CD4-positive, alpha-beta memory T cell (primary cell): ENCODE results near the gene MED27. TPM values are rescaled to one million over a fixed set of nuclear protein-coding genes. Genes with fewer than 3 reads are reported as not detected.

ENCODE experiments used
- CTCF ChIA-PET: fragments of 350-600 bp; sonication (Branson Sonifier 250); formaldehyde crosslinking; loops from one replicate; lab custom pipeline; 2021; ENCODE audit warnings: inconsistent platforms; ENCODE audit not compliant: partially characterized antibody; lab: Charles Lee
- POLR2A ChIA-PET: fragments of 350-600 bp; sonication (Branson Sonifier 250); formaldehyde crosslinking; loops from one replicate; lab custom pipeline; 2021; ENCODE audit not compliant: partially characterized antibody; lab: Charles Lee
- DNase-seq, 5 donors: peaks; one replicate each; pipeline versions ENCODE4 v3.0.0 to v3.0.0-alpha.2; 2020 to 2022; ENCODE audit warnings: mixed read lengths in 1 of 5
- H3K27ac ChIP-seq: one replicate; pipeline ENCODE4 v1.7.0; 2013; ENCODE audit warnings: low read depth, low read length
- H3K27me3 ChIP-seq: 2 replicates; pipeline ENCODE4 v1.7.0; 2013; ENCODE audit warnings: mild to moderate bottlenecking, low read length, moderate library complexity; ENCODE audit not compliant: insufficient read depth
- H3K36me3 ChIP-seq: 2 replicates; pipeline ENCODE4 v1.7.0; 2013; ENCODE audit warnings: mild to moderate bottlenecking, low read length, moderate library complexity; ENCODE audit not compliant: insufficient read depth
- H3K4me1 ChIP-seq: 2 replicates; pipeline ENCODE4 v1.7.0; 2013; ENCODE audit warnings: mild to moderate bottlenecking, low read length, moderate library complexity; ENCODE audit not compliant: insufficient read depth
- H3K4me3 ChIP-seq, 2 donors: one replicate each; pipeline ENCODE4 v1.7.0; 2013; ENCODE audit warnings: low read length in 2 of 2, mild to moderate bottlenecking in 1 of 2
- H3K9me3 ChIP-seq, 2 donors: one replicate each; pipeline ENCODE4 v1.7.0; 2013; ENCODE audit warnings: low read length in 2 of 2, control low read depth in 1 of 2; ENCODE audit not compliant: control insufficient read depth in 1 of 2
- H3K27ac Mint-ChIP-seq, 7 donors: one replicate each; pipeline ENCODE4 v1.8.0; 2020 to 2021; ENCODE audit warnings: mixed read lengths in 7 of 7, mild to moderate bottlenecking in 6 of 7, inconsistent platforms in 3 of 7, moderate library complexity in 3 of 7
- H3K27me3 Mint-ChIP-seq, 2 donors: one replicate each; pipeline ENCODE4 v1.8.0; 2020 to 2021; ENCODE audit warnings: mixed read lengths in 2 of 2
- H3K36me3 Mint-ChIP-seq, 2 donors: one replicate each; pipeline ENCODE4 v1.8.0; 2020 to 2021; ENCODE audit warnings: mixed read lengths in 2 of 2, inconsistent platforms in 1 of 2, mild to moderate bottlenecking in 1 of 2
- H3K4me1 Mint-ChIP-seq, 4 donors: one replicate each; pipeline ENCODE4 v1.8.0; 2020 to 2021; ENCODE audit warnings: mixed read lengths in 4 of 4, mild to moderate bottlenecking in 1 of 4
- H3K4me3 Mint-ChIP-seq, 8 donors: one replicate each; pipeline ENCODE4 v1.8.0; 2020 to 2021; ENCODE audit warnings: mixed read lengths in 8 of 8, mild to moderate bottlenecking in 7 of 8, moderate library complexity in 6 of 8, inconsistent platforms in 3 of 8
- H3K9me3 Mint-ChIP-seq, 8 donors: one replicate each; pipeline ENCODE4 v1.8.0; 2020 to 2021; ENCODE audit warnings: mixed read lengths in 8 of 8, mild to moderate bottlenecking in 5 of 8, inconsistent platforms in 3 of 8, moderate library complexity in 1 of 8
- intact Hi-C: fragments of 100-400 bp; cut with micrococcal nuclease; formaldehyde crosslinking; loops from one replicate; pipeline ENCODE4 v1.15.1; 2023
- polyA plus RNA-seq, 2 donors: library from polyadenylated mRNA; unstranded; fragments of 300-500 nt; fragmentation: Illumina TruSeq; gene quantifications; one replicate each; pipeline ENCODE4 v1.2.3, GENCODE V29; 2021
- total RNA-seq, 2 experiments: library from RNA; stranded (reverse); gene quantifications; one replicate each; pipeline ENCODE4 v1.2.3, GENCODE V29; 2021

Gene MED27
- total and polyA plus RNA-seq, 4 experiments from 2014 or later = 15.6 to 57.7 (median 29.3) TPM

DNA sequence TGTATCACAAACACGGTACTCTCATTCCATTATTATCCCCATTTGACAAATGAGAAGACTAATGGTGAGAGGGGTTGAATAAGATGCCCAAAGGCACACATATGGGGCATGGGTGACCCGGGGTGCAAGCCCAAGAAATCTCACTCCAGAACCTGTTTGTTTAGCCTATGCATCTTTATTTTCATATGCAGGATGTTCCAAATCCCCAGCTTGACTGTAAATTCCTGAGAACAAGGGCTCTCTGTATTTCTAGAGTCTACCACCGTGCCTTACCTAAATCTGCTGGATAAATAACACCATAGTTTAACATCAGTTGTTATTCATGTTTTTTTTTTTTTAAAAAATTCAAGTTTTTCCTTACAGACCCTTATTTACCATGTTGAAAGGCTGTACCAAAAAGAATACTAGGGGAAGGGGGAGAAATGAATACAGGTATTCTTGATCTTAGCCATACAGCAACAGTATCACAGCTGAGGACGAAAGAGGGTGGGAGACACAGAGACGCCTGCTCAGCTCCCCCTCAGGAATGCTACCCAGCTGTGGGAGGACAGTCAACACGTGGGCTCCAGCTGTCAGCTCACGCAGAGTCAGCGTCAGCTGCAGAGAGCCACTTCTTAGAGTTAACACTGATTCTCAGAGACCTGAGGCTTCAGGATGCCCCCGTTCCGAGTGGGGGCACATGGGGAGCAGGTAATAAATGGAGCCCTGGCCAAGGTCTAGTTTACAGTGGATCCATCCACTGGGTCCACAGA lies 86.6 kb downstream of the MED27 start:
- intact Hi-C loops = no loop called here
- Mint-ChIP-seq H3K4me1 (no peaks in the 10 kb centered on the region), H3K4me3 (no peak overlapping the region), H3K9me3 (no peaks in the 10 kb centered on the region), H3K36me3 (peaks cover 10 to 19% of the 10 kb centered on the region in 2 donors), H3K27me3 (no peaks in the 10 kb centered on the region), H3K27ac (no peak overlapping the region)
- H3K4me3 ChIP-seq = no peak overlapping the region
- DNase-seq = no peak
- H3K36me3 ChIP-seq = no peaks in the 10 kb centered on the region
- H3K27ac ChIP-seq = no peak overlapping the region
- POLR2A ChIA-PET = no interaction called here
- CTCF ChIA-PET = interaction anchor here (1.0 kb wide), 1 partner anchor 241 kb away, joined by 3 read pairs; no protein-coding TSS in a partner anchor
- H3K4me1 ChIP-seq = no peaks in the 10 kb centered on the region
- no peaks in the 10 kb centered on the region for H3K9me3 ChIP-seq
- H3K27me3 ChIP-seq = no peaks in the 10 kb centered on the region

DNA sequence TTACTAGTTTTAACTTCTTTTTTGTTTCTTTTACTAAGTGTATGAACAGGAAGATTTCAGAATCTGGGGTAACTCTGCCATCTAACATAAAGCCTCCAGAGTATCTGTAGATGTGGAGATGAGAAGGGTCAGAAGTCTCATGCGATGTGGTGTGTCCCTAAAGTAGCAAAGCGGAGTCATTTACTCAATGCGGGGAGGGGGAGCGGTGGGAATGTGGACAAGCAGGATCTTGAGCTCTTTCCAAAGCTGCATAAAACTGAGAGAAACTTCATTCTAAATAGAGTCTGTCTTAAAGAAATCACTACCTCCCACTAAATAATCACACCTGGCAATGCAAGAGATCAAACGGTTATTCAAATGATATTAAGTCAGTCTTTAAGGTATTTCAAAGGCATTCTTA lies 92.4 kb downstream of the MED27 start:
- H3K4me3 ChIP-seq = no peak overlapping the region
- Mint-ChIP-seq H3K36me3 (peaks cover 0 to 7% of the 10 kb centered on the region in 2 donors), H3K4me3 (no peak overlapping the region), H3K4me1 (peaks cover 0 to 5% (median 0%) of the 10 kb centered on the region in 4 donors), H3K27me3 (no peaks in the 10 kb centered on the region), H3K9me3 (peaks cover 0 to 2% (median 0%) of the 10 kb centered on the region in 8 donors), H3K27ac (no peak overlapping the region)
- ChIA-PET POLR2A (no interaction called here), CTCF (no interaction called here)
- H3K27me3 ChIP-seq = no peaks in the 10 kb centered on the region
- intact Hi-C loops = no loop called here
- H3K4me1 ChIP-seq = no peaks in the 10 kb centered on the region
- DNase-seq = no peak
- H3K27ac ChIP-seq = no peak overlapping the region
- H3K36me3 ChIP-seq = no peaks in the 10 kb centered on the region
- H3K9me3 ChIP-seq = no peaks in the 10 kb centered on the region

DNA sequence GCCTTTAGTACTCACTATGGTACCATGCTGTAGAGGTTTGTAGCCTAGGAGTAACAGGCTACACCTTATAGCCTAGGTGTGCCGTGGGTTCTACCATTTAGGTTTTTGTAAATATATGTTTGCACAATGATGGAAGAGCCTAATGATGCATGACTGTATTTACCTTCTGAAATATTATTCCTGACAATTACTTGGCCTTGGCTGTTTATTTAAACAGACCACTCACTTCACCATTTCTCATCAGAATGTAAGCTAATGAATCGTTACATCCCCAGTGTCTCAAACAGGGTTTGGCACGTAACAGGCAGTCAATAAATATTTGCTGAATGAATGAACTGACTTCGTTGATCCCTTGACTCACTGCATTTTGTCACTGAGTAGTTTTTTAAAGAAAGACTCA lies 93.1 kb downstream of the MED27 start:
- H3K27ac ChIP-seq = no peak overlapping the region
- CTCF ChIA-PET = interaction anchor here (0.7 kb wide), 1 partner anchor 17 kb away, joined by 3 read pairs; no protein-coding TSS in a partner anchor
- Mint-ChIP-seq H3K27ac (no peak overlapping the region), H3K4me3 (no peak overlapping the region), H3K36me3 (peaks cover 0 to 11% of the 10 kb centered on the region in 2 donors), H3K9me3 (peaks cover 0 to 2% (median 0%) of the 10 kb centered on the region in 8 donors), H3K4me1 (peaks cover 0 to 5% (median 0%) of the 10 kb centered on the region in 4 donors), H3K27me3 (no peaks in the 10 kb centered on the region)
- DNase-seq = no peak
- no peaks in the 10 kb centered on the region for H3K9me3 ChIP-seq
- POLR2A ChIA-PET = no interaction called here
- no peak overlapping the region for H3K4me3 ChIP-seq
- H3K36me3 ChIP-seq = no peaks in the 10 kb centered on the region
- intact Hi-C loops = no loop called here
- no peaks in the 10 kb centered on the region for H3K4me1 ChIP-seq
- no peaks in the 10 kb centered on the region for H3K27me3 ChIP-seq

DNA sequence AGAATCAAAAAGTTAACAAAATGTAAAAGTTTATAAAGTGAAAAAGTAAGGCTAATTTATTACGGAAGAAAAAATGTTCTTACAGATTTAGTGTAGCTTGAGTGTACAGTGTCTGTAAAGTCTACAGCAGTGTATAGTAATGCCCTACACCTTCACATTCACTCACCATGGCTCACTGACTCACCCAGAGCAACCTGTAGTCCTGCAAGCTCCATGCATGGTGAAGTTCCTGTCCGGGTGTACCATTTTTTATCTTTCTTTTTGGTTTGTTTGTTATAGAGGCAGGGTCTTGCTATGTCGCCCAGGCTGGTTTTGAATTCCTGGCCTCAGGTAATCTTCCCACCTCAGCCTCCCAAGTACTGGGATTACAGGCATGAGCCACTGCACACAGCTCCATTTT lies 93.6 kb downstream of the MED27 start:
- Mint-ChIP-seq H3K27me3 (no peaks in the 10 kb centered on the region), H3K4me3 (no peak overlapping the region), H3K4me1 (peaks cover 0 to 5% (median 0%) of the 10 kb centered on the region in 4 donors), H3K27ac (no peak overlapping the region), H3K9me3 (peaks cover 0 to 2% (median 0%) of the 10 kb centered on the region in 8 donors), H3K36me3 (peaks cover 0 to 11% of the 10 kb centered on the region in 2 donors)
- H3K27ac ChIP-seq = no peak overlapping the region
- H3K27me3 ChIP-seq = no peaks in the 10 kb centered on the region
- ChIA-PET CTCF (interaction anchor here (0.7 to 1.2 kb wide), 2 partner anchors 16 to 250 kb away, joined by 3 read pairs; no protein-coding TSS in a partner anchor), POLR2A (no interaction called here)
- intact Hi-C loops = no loop called here
- no peak overlapping the region for H3K4me3 ChIP-seq
- no peaks in the 10 kb centered on the region for H3K9me3 ChIP-seq
- no peak for DNase-seq
- H3K36me3 ChIP-seq = no peaks in the 10 kb centered on the region
- H3K4me1 ChIP-seq = no peaks in the 10 kb centered on the region

DNA sequence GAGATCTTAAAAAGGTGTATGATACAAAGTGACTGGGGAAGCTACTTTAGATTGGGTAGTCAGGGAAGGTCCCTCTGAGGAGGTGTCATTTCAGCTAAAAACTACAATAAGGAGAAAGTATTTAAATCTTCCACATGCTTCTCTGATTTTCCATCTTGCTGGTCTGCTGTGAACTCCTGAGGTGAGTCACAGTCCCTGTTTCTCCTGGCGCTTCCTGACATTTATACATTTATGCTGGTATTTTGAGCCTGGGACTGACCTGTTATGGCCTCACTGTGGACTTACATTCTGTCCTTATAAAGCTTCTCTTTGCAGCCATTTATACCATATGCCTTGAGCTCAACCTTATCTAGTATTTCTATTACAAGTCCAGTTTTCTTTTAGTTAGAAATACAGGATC lies 95.1 kb downstream of the MED27 start:
- no peaks in the 10 kb centered on the region for H3K27me3 ChIP-seq
- ChIA-PET POLR2A (no interaction called here), CTCF (no interaction called here)
- no peaks in the 10 kb centered on the region for H3K4me1 ChIP-seq
- H3K9me3 ChIP-seq = no peaks in the 10 kb centered on the region
- no peaks in the 10 kb centered on the region for H3K27me3 Mint-ChIP-seq
- peaks cover 0 to 5% (median 0%) of the 10 kb centered on the region in 4 donors for H3K4me1 Mint-ChIP-seq
- peaks cover 0 to 11% of the 10 kb centered on the region in 2 donors for H3K36me3 Mint-ChIP-seq
- peaks cover 0 to 2% (median 0%) of the 10 kb centered on the region in 8 donors for H3K9me3 Mint-ChIP-seq
- no peak overlapping the region for H3K27ac ChIP-seq
- H3K27ac Mint-ChIP-seq = no peak overlapping the region
- intact Hi-C loops = no loop called here
- H3K4me3 ChIP-seq = no peak overlapping the region
- no peak overlapping the region for H3K4me3 Mint-ChIP-seq
- DNase-seq = no peak
- no peaks in the 10 kb centered on the region for H3K36me3 ChIP-seq

DNA sequence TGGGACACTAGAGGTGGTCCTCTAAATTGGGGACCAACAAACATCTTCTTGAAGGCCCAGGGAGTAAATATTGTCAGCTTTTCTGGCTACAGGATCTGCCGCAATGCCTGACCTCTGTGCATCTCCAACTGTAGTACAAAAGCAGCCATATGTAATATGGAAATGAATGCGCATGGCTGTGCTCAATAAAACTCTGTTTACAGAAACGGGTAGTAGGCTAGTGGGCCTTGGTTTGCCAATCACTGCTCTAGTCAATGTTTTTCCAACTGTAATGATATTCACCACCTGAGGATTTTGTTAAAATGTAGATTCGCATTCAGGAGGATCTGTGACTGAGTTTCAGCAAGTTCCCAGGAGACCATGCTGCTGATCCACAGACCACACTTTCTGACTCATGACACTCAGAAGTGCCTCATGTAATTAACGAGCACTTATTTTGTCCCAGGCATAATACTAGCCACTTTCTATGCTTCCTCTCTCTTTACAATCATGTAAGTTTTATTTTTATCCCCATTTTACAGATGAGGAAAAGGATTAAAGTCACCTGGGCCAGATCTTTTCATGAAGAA lies 96.9 kb downstream of the MED27 start:
- DNase-seq = no peak
- Histone ChIP-seq H3K4me3 (no peak overlapping the region), H3K27me3 (no peaks in the 10 kb centered on the region), H3K36me3 (no peaks in the 10 kb centered on the region), H3K4me1 (no peaks in the 10 kb centered on the region), H3K27ac (no peak overlapping the region), H3K9me3 (no peaks in the 10 kb centered on the region)
- H3K9me3 Mint-ChIP-seq = peaks cover 0 to 2% (median 0%) of the 10 kb centered on the region in 8 donors
- H3K4me1 Mint-ChIP-seq = peaks cover 0 to 5% (median 0%) of the 10 kb centered on the region in 4 donors
- H3K27ac Mint-ChIP-seq = no peak overlapping the region
- intact Hi-C loops = no loop called here
- no peak overlapping the region for H3K4me3 Mint-ChIP-seq
- CTCF ChIA-PET = no interaction called here
- POLR2A ChIA-PET = no interaction called here
- H3K36me3 Mint-ChIP-seq = peaks cover 0 to 11% of the 10 kb centered on the region in 2 donors
- no peaks in the 10 kb centered on the region for H3K27me3 Mint-ChIP-seq

DNA sequence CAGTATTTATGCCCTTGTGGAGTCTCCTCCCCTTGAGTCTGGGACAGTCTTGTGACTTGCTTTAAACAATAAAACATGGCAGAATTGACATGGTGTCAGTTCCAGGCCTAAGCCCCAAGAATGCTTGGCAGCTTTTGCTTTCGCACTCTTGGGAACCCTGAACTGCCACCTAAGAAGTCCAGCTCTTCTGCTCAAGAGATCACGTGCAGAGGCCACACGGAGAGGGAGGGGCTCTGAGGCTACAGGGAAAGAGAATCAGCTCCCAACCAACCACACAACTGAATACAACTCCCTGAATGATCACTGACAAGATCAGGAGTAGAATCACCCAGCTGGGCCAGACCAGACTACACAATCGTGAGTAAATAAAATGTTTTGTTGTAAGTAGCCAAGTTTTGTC lies 97.6 kb downstream of the MED27 start:
- Histone ChIP-seq H3K9me3 (no peaks in the 10 kb centered on the region), H3K27me3 (no peaks in the 10 kb centered on the region), H3K4me3 (no peak overlapping the region), H3K27ac (no peak overlapping the region), H3K4me1 (no peaks in the 10 kb centered on the region), H3K36me3 (no peaks in the 10 kb centered on the region)
- Mint-ChIP-seq H3K4me1 (peaks cover 0 to 5% (median 0%) of the 10 kb centered on the region in 4 donors), H3K27me3 (no peaks in the 10 kb centered on the region), H3K4me3 (no peak overlapping the region), H3K27ac (peak overlapping the region in 1 of 7 donors; percentile 43), H3K9me3 (peaks cover 0 to 2% (median 0%) of the 10 kb centered on the region in 8 donors), H3K36me3 (peaks cover 0 to 11% of the 10 kb centered on the region in 2 donors)
- intact Hi-C loops = no loop called here
- no peak for DNase-seq
- CTCF ChIA-PET = no interaction called here
- POLR2A ChIA-PET = no interaction called here
